SK-N-SH (cell line): ENCODE data around the gene DLL3. TPM values are rescaled to one million over a fixed set of nuclear protein-coding genes. Genes with fewer than 3 reads are reported as not detected.

Source experiments
- CTCF ChIA-PET: fragments of 300-600, 350-600 bp; formaldehyde crosslinking; extraction: SDS; loops from one replicate; lab custom pipeline; 2021; lab: Yijun Ruan, JAX
- POLR2A ChIA-PET: fragments of 350-600 bp; sonication (Branson Sonifier 250); formaldehyde crosslinking; extraction: SDS; loops from one replicate; lab custom pipeline; 2020; ENCODE audit warnings: antibody characterized with exemption, inconsistent platforms; lab: Yijun Ruan, JAX
- DNase-seq: peaks from one replicate; pipeline ENCODE4 v3.0.0; 2012
- H2AFZ ChIP-seq: fragments of 200-600 bp; sonication (generic); 2 replicates; pipeline ENCODE4 v1.8.1; 2016; ENCODE audit warnings: antibody characterized with exemption, mild to moderate bottlenecking, low read depth
- H3F3A ChIP-seq: fragments of 200-600 bp; sonication (generic); replicated peaks from 2 replicates; pipeline ENCODE3; 2016; ENCODE audit warnings: antibody characterized with exemption, mild to moderate bottlenecking; ENCODE audit not compliant: insufficient read depth
- H3K27ac ChIP-seq, 2 experiments: fragments of 200-500 bp in 1 of 2; fragments of 200-600 bp in 1 of 2; sonication (Bioruptor generic) in 1 of 2; sonication (generic), shearing (Covaris generic) in 1 of 2; 2 replicates each; pipeline versions ENCODE4 v1.5.1 to v1.6.1; 2014 to 2016; ENCODE audit warnings: low read depth in 2 of 2, inconsistent platforms in 1 of 2, low read length in 1 of 2, mild to moderate bottlenecking in 1 of 2, mixed read lengths in 1 of 2
- H3K27me3 ChIP-seq: fragments of 200-600 bp; sonication (generic), shearing (Covaris generic); 2 replicates; pipeline ENCODE4 v1.6.1; 2016; ENCODE audit warnings: mixed run types; ENCODE audit not compliant: insufficient read depth
- H3K36me3 ChIP-seq, 2 experiments: fragments of 200-500 bp in 1 of 2; fragments of 200-600 bp in 1 of 2; sonication (Bioruptor generic) in 1 of 2; sonication (generic) in 1 of 2; replicated peaks in 1 of 2; 2 replicates each; pipeline versions ENCODE3 to v1.5.1; 2014 to 2016; ENCODE audit warnings: low read length in 1 of 2, mild to moderate bottlenecking in 1 of 2; ENCODE audit not compliant: insufficient read depth in 2 of 2, control insufficient read depth in 1 of 2
- H3K4me1 ChIP-seq, 2 experiments: fragments of 200-500 bp in 1 of 2; fragments of 200-600 bp in 1 of 2; sonication (Bioruptor generic) in 1 of 2; sonication (generic), shearing (Covaris generic) in 1 of 2; 2 replicates each; pipeline versions ENCODE4 v1.5.1 to v1.6.1; 2014 to 2016; ENCODE audit warnings: low read depth in 1 of 2, low read length in 1 of 2, mixed run types in 1 of 2; ENCODE audit not compliant: insufficient read depth in 2 of 2, control insufficient read depth in 1 of 2
- H3K4me2 ChIP-seq: fragments of 200-600 bp; sonication (generic), shearing (Covaris generic); 2 replicates; pipeline ENCODE4 v1.6.1; 2017; ENCODE audit warnings: mixed run types
- H3K4me3 ChIP-seq, 2 experiments: fragments of 200-500 bp in 1 of 2; fragments of 200-600 bp in 1 of 2; sonication (Bioruptor generic) in 1 of 2; sonication (generic), shearing (Covaris generic) in 1 of 2; 2 replicates each; pipeline versions ENCODE4 v1.5.1 to v1.8.1; 2014 to 2016; ENCODE audit warnings: low read depth in 2 of 2, inconsistent platforms in 1 of 2, low read length in 1 of 2, mild to moderate bottlenecking in 1 of 2, mixed read lengths in 1 of 2, moderate library complexity in 1 of 2
- H3K79me2 ChIP-seq: fragments of 200-600 bp; sonication (generic); 2 replicates; pipeline ENCODE4 v1.8.1; 2017; ENCODE audit warnings: mild to moderate bottlenecking; ENCODE audit not compliant: insufficient read depth
- H3K9ac ChIP-seq: fragments of 200-600 bp; sonication (generic); 2 replicates; pipeline ENCODE4 v1.6.1; 2017; ENCODE audit warnings: mixed run types
- H3K9me2 ChIP-seq: fragments of 200-600 bp; sonication (generic); 2 replicates; pipeline ENCODE4 v1.6.1; 2017; ENCODE audit warnings: mixed run types
- H3K9me3 ChIP-seq: fragments of 200-600 bp; sonication (generic); 2 replicates; pipeline ENCODE4 v1.6.1; 2017; ENCODE audit warnings: mixed run types, mild to moderate bottlenecking, moderate library complexity
- H4K20me1 ChIP-seq: fragments of 200-600 bp; sonication (generic); 2 replicates; pipeline ENCODE4 v1.6.1; 2017; ENCODE audit warnings: mild to moderate bottlenecking, mixed run types; ENCODE audit not compliant: insufficient read depth
- FOSL2 ChIP-seq: IDR thresholded peaks from 2 replicates; pipeline ENCODE4 v1.4.0; 2012; ENCODE audit warnings: low read depth, mild to moderate bottlenecking, moderate library complexity, borderline replicate concordance
- MEF2A ChIP-seq: IDR thresholded peaks from 2 replicates; pipeline ENCODE4 v1.4.0; 2012; ENCODE audit warnings: low read depth, borderline replicate concordance
- REST ChIP-seq: IDR thresholded peaks from 2 replicates; pipeline ENCODE4 v1.6.1; 2012; ENCODE audit warnings: mild to moderate bottlenecking, low read depth, low read length, moderate library complexity
- SIN3A ChIP-seq: IDR thresholded peaks from 2 replicates; pipeline ENCODE4 v1.6.1; 2012; ENCODE audit warnings: low read depth, mild to moderate bottlenecking, low read length, moderate library complexity, borderline replicate concordance
- ZBTB33 ChIP-seq: IDR thresholded peaks from 2 replicates; pipeline ENCODE4 v1.4.0; 2012; ENCODE audit warnings: low read depth, borderline replicate concordance
- WGBS: methylation state at CpG from one replicate; pipeline ENCODE4 v1.1.6; 2017; ENCODE audit warnings: low lambda C conversion rate; 5-methylcytosine and 5-hydroxymethylcytosine counted together
- polyA plus RNA-seq, 3 experiments: library from polyadenylated mRNA; depleted of rRNA; stranded (reverse); fragments of >200 nt; gene quantifications; 2 replicates each; pipeline ENCODE4 v1.2.3, GENCODE V29; 2012

The DLL3 gene
- polyA plus RNA-seq, 1 of the 3 experiments (the other 2 are of a cell fraction) = 4.7 TPM

GRCh38 chr19:39492788-39493187, 6.0 kb upstream of the DLL3 start:
- ChIA-PET POLR2A (no interaction called here), CTCF (no interaction called here)
- 92% methylated on average over 3 of the region's 3 CpGs for WGBS

GRCh38 chr19:39494661-39495060, 4.1 kb upstream of the DLL3 start:
- POLR2A ChIA-PET = no interaction called here
- CTCF ChIA-PET = interaction anchor here (1.6 kb wide), 1 partner anchor 38 kb away, joined by 7 read pairs; the partner anchor contains the start of gene EID2B
- no peaks in the 10 kb centered on the region; the same call in 1 of the 2 replicates for H3K27me3 ChIP-seq
- no peaks in the 10 kb centered on the region for H3K9me2 ChIP-seq
- H3K4me3 ChIP-seq = no peak overlapping the region
- no peak overlapping the region for H3K4me2 ChIP-seq
- H4K20me1 ChIP-seq = no peaks in the 10 kb centered on the region
- H2AFZ ChIP-seq = no peak overlapping the region
- no peak for DNase-seq
- 93% methylated on average over 5 of the region's 5 CpGs for WGBS
- TF ChIP-seq SIN3A = no peak
- TF ChIP-seq ZBTB33 = no peak
- TF ChIP-seq REST = no peak
- no peaks in the 10 kb centered on the region for H3K79me2 ChIP-seq
- no peak overlapping the region for H3K9ac ChIP-seq
- peaks cover 0 to 9% of the 10 kb centered on the region in 2 experiments; a peak in 1 of 4 replicates for H3K4me1 ChIP-seq
- H3K9me3 ChIP-seq = no peaks in the 10 kb centered on the region
- peaks cover 3% of the 10 kb centered on the region for H3F3A ChIP-seq
- H3K27ac ChIP-seq = no peak overlapping the region
- peaks cover 4% of the 10 kb centered on the region in 2 experiments for H3K36me3 ChIP-seq

More at GRCh38 chr19:39492788-39493187, 6.0 kb upstream of the DLL3 start:
- Histone ChIP-seq H3K9me2 (no peaks in the 10 kb centered on the region), H3K79me2 (no peaks in the 10 kb centered on the region), H3K36me3 (peaks cover 4 to 21% of the 10 kb centered on the region in 2 experiments), H3K9me3 (no peaks in the 10 kb centered on the region), H3F3A (peaks cover 3% of the 10 kb centered on the region), H3K27ac (no peak overlapping the region), H2AFZ (no peak overlapping the region), H4K20me1 (no peaks in the 10 kb centered on the region), H3K27me3 (no peaks in the 10 kb centered on the region; the same call in 1 of the 2 replicates), H3K4me2 (no peak overlapping the region), H3K4me3 (no peak overlapping the region), H3K4me1 (no peaks in the 10 kb centered on the region; a peak in 1 of 4 replicates), H3K9ac (no peak overlapping the region)
- DNase-seq = no peak
- TF ChIP-seq FOSL2 (no peak), MEF2A (no peak)
